IPS-18c (cell line): Measurements from ENCODE around the gene CBX2.

Experiments
- H3K4me3 ChIP-seq: 2 replicates; pipeline ENCODE4 v1.7.0; 2013; ENCODE audit warnings: low read depth, mild to moderate bottlenecking, low read length, moderate library complexity; ENCODE audit not compliant: insufficient read depth
- H3K9me3 ChIP-seq: one replicate; pipeline ENCODE4 v1.6.1; 2013; ENCODE audit warnings: mild to moderate bottlenecking, low read length, moderate library complexity; ENCODE audit not compliant: control insufficient read depth, insufficient read depth

Gene CBX2

GRCh38 chr17:79781012-79781650 lies 3.2 kb downstream of the CBX2 start:
- H3K4me3 ChIP-seq = no peak overlapping the region
- H3K9me3 ChIP-seq = no peaks in the 10 kb centered on the region

GRCh38 chr17:79781736-79782575 lies 4.0 kb downstream of the CBX2 start:
- no peak overlapping the region for H3K4me3 ChIP-seq
- H3K9me3 ChIP-seq = no peaks in the 10 kb centered on the region

- no peak overlapping the region for H3K4me3 ChIP-seq
- H3K9me3 ChIP-seq = no peaks in the 10 kb centered on the region
Observed at GRCh38 chr17:79783891-79784290, 5.9 kb downstream of the CBX2 start.

GRCh38 chr17:79784353-79785016 lies 6.5 kb downstream of the CBX2 start:
- Histone ChIP-seq H3K4me3 (no peak overlapping the region), H3K9me3 (no peaks in the 10 kb centered on the region)

- no peak overlapping the region for H3K4me3 ChIP-seq
- no peaks in the 10 kb centered on the region for H3K9me3 ChIP-seq
Observed at GRCh38 chr17:79785017-79785899, 7.3 kb downstream of the CBX2 start.

- no peak overlapping the region for H3K4me3 ChIP-seq
- no peaks in the 10 kb centered on the region for H3K9me3 ChIP-seq
Observed at GRCh38 chr17:79785900-79786810, 8.2 kb downstream of the CBX2 start.

GRCh38 chr17:79786930-79787643 lies 9.1 kb downstream of the CBX2 start:
- no peak overlapping the region for H3K4me3 ChIP-seq
- no peaks in the 10 kb centered on the region for H3K9me3 ChIP-seq

- H3K4me3 ChIP-seq = 0 out of 2 replicates have a peak overlapping the region, but pooled peaks have one; percentile 10
- no peaks in the 10 kb centered on the region for H3K9me3 ChIP-seq
Observed at GRCh38 chr17:79788455-79788854, 10.5 kb downstream of the CBX2 start.

GRCh38 chr17:79788989-79789942 lies 11.3 kb downstream of the CBX2 start:
- Histone ChIP-seq H3K9me3 (no peaks in the 10 kb centered on the region), H3K4me3 (peak overlapping the region; percentile 36)

GRCh38 chr17:79789943-79790804 lies 12.2 kb downstream of the CBX2 start:
- Histone ChIP-seq H3K9me3 (no peaks in the 10 kb centered on the region), H3K4me3 (peak overlapping the region; percentile 36; the same call in 1 of the 2 replicates)

GRCh38 chr17:79790805-79791734 lies 13.1 kb downstream of the CBX2 start:
- no peaks in the 10 kb centered on the region for H3K9me3 ChIP-seq
- H3K4me3 ChIP-seq = no peak overlapping the region

GRCh38 chr17:79791735-79792161 lies 13.8 kb downstream of the CBX2 start:
- Histone ChIP-seq H3K4me3 (no peak overlapping the region), H3K9me3 (no peaks in the 10 kb centered on the region)

- H3K9me3 ChIP-seq = no peaks in the 10 kb centered on the region
- no peak overlapping the region for H3K4me3 ChIP-seq
Observed at GRCh38 chr17:79792341-79792871, 14.5 kb downstream of the CBX2 start.
